ENCODE results near the gene ANKS3.

The ANKS3 gene

DNA sequence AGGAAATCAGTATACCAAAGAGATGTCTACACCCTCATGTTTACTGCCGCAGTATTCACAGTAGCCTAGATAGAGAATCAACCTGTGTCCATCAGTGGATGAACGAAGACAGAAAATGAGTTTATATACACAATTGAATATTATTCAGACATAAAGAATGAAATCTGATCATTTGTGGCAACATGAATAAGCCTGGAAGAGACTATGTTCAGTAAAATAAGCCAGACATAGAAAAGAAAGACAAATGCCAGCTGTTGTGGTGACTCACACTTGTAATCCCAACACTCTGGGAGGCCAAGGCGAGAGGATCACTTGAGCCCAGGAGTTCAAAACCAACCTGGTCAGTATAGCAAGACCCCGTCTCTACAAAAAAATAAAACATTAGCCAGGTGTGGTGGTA, 24.6 kb downstream of the ANKS3 start:
- Histone ChIP-seq H3K79me2 (ENCODE audit: insufficient read depth, low read length) (no peaks in the 10 kb centered on the region), H3K9me2 (replicated peaks; ENCODE audit: insufficient read depth, low read length) (no peaks in the 10 kb centered on the region), H3F3A (ENCODE audit: insufficient read depth) (no peaks in the 10 kb centered on the region), H3K27ac (ENCODE audit: low read depth, low read length) (no peak overlapping the region), H4K20me1 (ENCODE audit: low read depth, low read length) (no peaks in the 10 kb centered on the region), H3K4me2 (ENCODE audit: low read depth, low read length, poor library complexity, severe bottlenecking) (no peak overlapping the region), H3K4me3 (ENCODE audit: insufficient read depth, low read length, poor library complexity, severe bottlenecking) (no peak overlapping the region), H3K9ac (ENCODE audit: low read length) (no peak overlapping the region), H3K27me3 (ENCODE audit: low read length) (no peaks in the 10 kb centered on the region), H3K36me3 (ENCODE audit: low read length) (no peaks in the 10 kb centered on the region), H2AFZ (ENCODE audit: low read depth, low read length, severe bottlenecking) (no peak overlapping the region), H3K9me3 (ENCODE audit: insufficient read depth, low read length) (no peaks in the 10 kb centered on the region)
- TF ChIP-seq EZH2phosphoT487 (conservative IDR thresholded peaks at IDR 0.05; ENCODE audit: low read length) (no peak), CTCF (IDR thresholded peaks at IDR 0.05; ENCODE audit: insufficient read depth, low read length, poor library complexity, severe bottlenecking) (no peak)

- no peak overlapping the region for H3K4me2 ChIP-seq (ENCODE audit: low read depth, low read length, poor library complexity, severe bottlenecking)
- H2AFZ ChIP-seq (ENCODE audit: low read depth, low read length, severe bottlenecking), result no peak overlapping the region
- H3K9me3 ChIP-seq (ENCODE audit: insufficient read depth, low read length), result no peaks in the 10 kb centered on the region
- no peaks in the 10 kb centered on the region for H3K36me3 ChIP-seq (ENCODE audit: low read length)
- no peaks in the 10 kb centered on the region for H3K9me2 ChIP-seq (replicated peaks; ENCODE audit: insufficient read depth, low read length)
- H4K20me1 ChIP-seq (ENCODE audit: low read depth, low read length), result no peaks in the 10 kb centered on the region
- no peak overlapping the region for H3K9ac ChIP-seq (ENCODE audit: low read length)
- no peak overlapping the region for H3K27ac ChIP-seq (ENCODE audit: low read depth, low read length)
- TF ChIP-seq EZH2phosphoT487 (conservative IDR thresholded peaks at IDR 0.05; ENCODE audit: low read length) (no peak), CTCF (IDR thresholded peaks at IDR 0.05; ENCODE audit: insufficient read depth, low read length, poor library complexity, severe bottlenecking) (no peak)
- no peaks in the 10 kb centered on the region for H3K27me3 ChIP-seq (ENCODE audit: low read length)
- H3K4me3 ChIP-seq (ENCODE audit: insufficient read depth, low read length, poor library complexity, severe bottlenecking), result no peak overlapping the region
- H3F3A ChIP-seq (ENCODE audit: insufficient read depth), result no peaks in the 10 kb centered on the region
- H3K79me2 ChIP-seq (ENCODE audit: insufficient read depth, low read length), result no peaks in the 10 kb centered on the region
Observed at GRCh38 chr16:4706871-4707270, 27.2 kb downstream of the ANKS3 start.

GRCh38 chr16:4704913-4705312, 29.2 kb downstream of the ANKS3 start:
- Histone ChIP-seq H3F3A (ENCODE audit: insufficient read depth) (no peaks in the 10 kb centered on the region), H4K20me1 (ENCODE audit: low read depth, low read length) (no peaks in the 10 kb centered on the region), H3K4me2 (ENCODE audit: low read depth, low read length, poor library complexity, severe bottlenecking) (no peak overlapping the region), H3K27me3 (ENCODE audit: low read length) (no peaks in the 10 kb centered on the region), H3K9ac (ENCODE audit: low read length) (no peak overlapping the region), H3K36me3 (ENCODE audit: low read length) (no peaks in the 10 kb centered on the region), H3K27ac (ENCODE audit: low read depth, low read length) (no peak overlapping the region), H3K4me3 (ENCODE audit: insufficient read depth, low read length, poor library complexity, severe bottlenecking) (no peak overlapping the region), H3K79me2 (ENCODE audit: insufficient read depth, low read length) (no peaks in the 10 kb centered on the region), H3K9me3 (ENCODE audit: insufficient read depth, low read length) (no peaks in the 10 kb centered on the region), H2AFZ (ENCODE audit: low read depth, low read length, severe bottlenecking) (no peak overlapping the region), H3K9me2 (replicated peaks; ENCODE audit: insufficient read depth, low read length) (no peaks in the 10 kb centered on the region)
- TF ChIP-seq CTCF (IDR thresholded peaks at IDR 0.05; ENCODE audit: insufficient read depth, low read length, poor library complexity, severe bottlenecking) (no peak), EZH2phosphoT487 (conservative IDR thresholded peaks at IDR 0.05; ENCODE audit: low read length) (no peak)

DNA sequence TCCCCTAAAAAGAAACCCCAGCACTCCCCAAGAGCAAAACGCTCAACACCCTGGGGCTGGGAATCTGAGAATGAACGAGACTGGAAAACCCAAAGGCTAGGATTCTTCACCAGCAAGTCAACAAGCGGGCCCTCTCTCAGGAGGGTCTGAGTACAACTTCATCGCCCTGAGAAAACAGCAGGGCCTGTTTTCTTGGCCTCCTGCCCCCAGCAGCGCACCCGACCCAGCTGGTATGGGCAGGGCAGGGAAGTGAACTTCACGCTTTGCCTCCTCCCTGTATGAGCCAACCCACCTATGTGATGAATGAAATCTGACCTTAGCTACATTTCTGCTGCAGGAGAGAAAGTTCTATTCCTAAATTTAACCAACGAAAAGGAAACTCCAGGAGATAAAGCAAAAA, 29.6 kb downstream of the ANKS3 start:
- H3K36me3 ChIP-seq (ENCODE audit: low read length), result no peaks in the 10 kb centered on the region
- H3K79me2 ChIP-seq (ENCODE audit: insufficient read depth, low read length), result no peaks in the 10 kb centered on the region
- TF ChIP-seq CTCF (IDR thresholded peaks at IDR 0.05; ENCODE audit: insufficient read depth, low read length, poor library complexity, severe bottlenecking), result no peak
- no peak for TF ChIP-seq EZH2phosphoT487 (conservative IDR thresholded peaks at IDR 0.05; ENCODE audit: low read length)
- no peak overlapping the region for H3K4me2 ChIP-seq (ENCODE audit: low read depth, low read length, poor library complexity, severe bottlenecking)
- H3K9me2 ChIP-seq (replicated peaks; ENCODE audit: insufficient read depth, low read length), result no peaks in the 10 kb centered on the region
- H3K9ac ChIP-seq (ENCODE audit: low read length), result no peak overlapping the region
- H2AFZ ChIP-seq (ENCODE audit: low read depth, low read length, severe bottlenecking), result no peak overlapping the region
- no peak overlapping the region for H3K4me3 ChIP-seq (ENCODE audit: insufficient read depth, low read length, poor library complexity, severe bottlenecking)
- no peaks in the 10 kb centered on the region for H3F3A ChIP-seq (ENCODE audit: insufficient read depth)
- no peak overlapping the region for H3K27ac ChIP-seq (ENCODE audit: low read depth, low read length)
- H4K20me1 ChIP-seq (ENCODE audit: low read depth, low read length), result no peaks in the 10 kb centered on the region
- no peaks in the 10 kb centered on the region for H3K27me3 ChIP-seq (ENCODE audit: low read length)
- no peaks in the 10 kb centered on the region for H3K9me3 ChIP-seq (ENCODE audit: insufficient read depth, low read length)

Data from SU-DHL-6 (cell line).